Urinary bladder (tissue), 4 donors: ENCODE measurements around the gene PLBD1. TPM values are rescaled to one million over a fixed set of nuclear protein-coding genes. Genes with fewer than 3 reads are reported as not detected.

Experiments used
- DNase-seq: peaks from one replicate; pipeline ENCODE4 v3.0.0-alpha.2; 2015; ENCODE audit errors: extremely low spot score
- H3K27ac ChIP-seq: one replicate; pipeline ENCODE4 v1.5.1; 2013; ENCODE audit warnings: low read depth, mild to moderate bottlenecking, moderate library complexity
- H3K36me3 ChIP-seq: one replicate; pipeline ENCODE4 v1.6.1; 2013; ENCODE audit warnings: mild to moderate bottlenecking, moderate library complexity; ENCODE audit not compliant: insufficient read depth
- H3K4me1 ChIP-seq: one replicate; pipeline ENCODE4 v1.6.1; 2013; ENCODE audit warnings: mild to moderate bottlenecking, moderate library complexity; ENCODE audit not compliant: insufficient read depth
- H3K4me3 ChIP-seq: one replicate; pipeline ENCODE4 v1.5.1; 2013; ENCODE audit warnings: low read depth, low read length
- WGBS: extraction: QIAGEN DNeasy Blood & Tissue Kit; methylation state at CpG from one replicate; pipeline ENCODE4 v1.1.7; 2013; 5-methylcytosine and 5-hydroxymethylcytosine counted together
- polyA plus RNA-seq: library from polyadenylated mRNA; stranded (reverse); fragments of 200-250 nt; gene quantifications from one replicate; pipeline ENCODE4 v1.2.3, GENCODE V29; 2013
- total RNA-seq: library from RNA; depleted of rRNA; stranded (reverse); fragments of >200 nt; gene quantifications from one replicate; pipeline ENCODE4 v1.2.3, GENCODE V29; 2014
- donor health status: healthy with polysubstance abuse.
- donor health status: healthy.

The PLBD1 gene
- total and polyA plus RNA-seq, 2 donors, result 23.2 to 55.3 TPM

GRCh38 chr12:14588571-14588970, 20.9 kb upstream of the PLBD1 start:
- DNase-seq, result no peak
- no peaks in the 10 kb centered on the region for H3K4me1 ChIP-seq
- WGBS, result 86% methylated on average over 3 of the region's 3 CpGs

DNA sequence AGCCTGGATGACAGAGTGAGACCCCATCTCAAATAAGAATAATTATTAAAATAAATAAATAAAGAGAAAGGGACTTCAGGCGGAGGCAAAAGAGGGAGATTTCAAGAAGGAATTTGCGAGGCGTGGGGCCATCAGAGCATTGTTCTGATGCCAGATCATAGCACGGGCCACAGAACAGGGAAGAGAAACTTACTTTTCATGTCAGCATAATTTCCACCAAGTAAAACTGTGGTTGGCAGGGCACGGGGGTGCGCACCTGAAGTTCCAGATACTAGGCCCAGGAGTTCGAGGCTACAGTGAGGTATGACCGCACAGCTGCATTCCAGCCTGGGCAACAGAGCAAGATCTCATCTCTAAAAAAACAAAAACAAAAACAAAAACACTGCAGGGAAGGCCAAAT, 11.0 kb upstream of the PLBD1 start:
- no peaks in the 10 kb centered on the region for H3K4me1 ChIP-seq
- no peak for DNase-seq
- no peak overlapping the region for H3K4me3 ChIP-seq
- H3K36me3 ChIP-seq, result peaks cover 2% of the 10 kb centered on the region
- H3K27ac ChIP-seq, result no peak overlapping the region
- WGBS, result 94% methylated on average over 8 of the region's 8 CpGs

More at GRCh38 chr12:14588571-14588970, 20.9 kb upstream of the PLBD1 start:
- no peaks in the 10 kb centered on the region for H3K36me3 ChIP-seq
- H3K27ac ChIP-seq, result no peak overlapping the region
- H3K4me3 ChIP-seq, result no peak overlapping the region

DNA sequence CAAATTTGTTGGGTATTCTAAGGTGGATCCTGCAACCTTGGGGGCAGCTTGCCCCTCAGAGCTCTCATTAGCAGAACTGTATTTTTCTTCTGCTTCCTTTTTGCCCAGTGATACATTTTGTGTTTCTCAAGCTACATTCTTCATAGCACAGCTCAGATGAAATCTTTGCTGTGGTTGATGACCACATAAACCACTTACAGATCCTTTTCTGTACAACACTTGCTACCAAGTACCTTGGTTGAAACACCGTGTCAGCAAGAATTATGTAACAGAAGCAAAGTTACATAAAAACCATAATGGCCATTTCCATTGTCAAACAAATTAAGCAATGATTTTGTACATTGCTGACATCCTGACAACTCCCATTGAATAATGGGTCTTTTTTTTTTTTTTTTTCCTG, 9.7 kb upstream of the PLBD1 start:
- 78% methylated on average over 1 of the region's 1 CpG for WGBS
- DNase-seq, result no peak

GRCh38 chr12:14576896-14577295, 9.2 kb upstream of the PLBD1 start:
- WGBS, result 83% methylated on average over 8 of the region's 8 CpGs
- H3K4me3 ChIP-seq, result no peak overlapping the region
- no peak overlapping the region for H3K27ac ChIP-seq
- peaks cover 2% of the 10 kb centered on the region for H3K36me3 ChIP-seq
- no peak for DNase-seq
- H3K4me1 ChIP-seq, result no peaks in the 10 kb centered on the region

More for the DNA sequence above, 9.7 kb upstream of the PLBD1 start:
- no peak overlapping the region for H3K27ac ChIP-seq
- no peaks in the 10 kb centered on the region for H3K4me1 ChIP-seq
- H3K36me3 ChIP-seq, result peaks cover 2% of the 10 kb centered on the region
- H3K4me3 ChIP-seq, result no peak overlapping the region

GRCh38 chr12:14575585-14575984, 7.9 kb upstream of the PLBD1 start:
- peaks cover 2% of the 10 kb centered on the region for H3K36me3 ChIP-seq
- no peak overlapping the region for H3K27ac ChIP-seq
- no peaks in the 10 kb centered on the region for H3K4me1 ChIP-seq
- 100% methylated on average over 1 of the region's 1 CpG for WGBS
- no peak overlapping the region for H3K4me3 ChIP-seq
- no peak for DNase-seq

DNA sequence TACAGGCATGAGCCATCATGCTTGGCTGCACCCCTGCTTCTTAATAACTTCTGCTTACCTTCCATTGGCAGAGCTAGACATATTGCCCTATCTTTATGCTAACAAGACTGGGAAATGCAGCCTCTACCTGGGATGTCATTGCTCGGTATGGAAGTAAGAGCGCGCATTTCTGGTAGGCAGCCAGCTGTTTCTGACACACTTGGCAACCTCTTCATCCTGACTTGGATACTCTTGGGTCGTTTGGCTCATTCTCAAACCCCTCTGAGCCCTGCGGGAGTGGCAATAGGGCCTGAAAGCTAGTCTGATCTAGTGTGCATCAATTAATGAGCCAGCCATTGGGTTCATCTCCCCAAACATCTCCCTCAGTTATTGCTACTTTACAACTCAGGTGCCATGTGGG, 5.4 kb upstream of the PLBD1 start:
- H3K36me3 ChIP-seq, result peaks cover 2% of the 10 kb centered on the region
- WGBS, result 77% methylated on average over 5 of the region's 5 CpGs

DNA sequence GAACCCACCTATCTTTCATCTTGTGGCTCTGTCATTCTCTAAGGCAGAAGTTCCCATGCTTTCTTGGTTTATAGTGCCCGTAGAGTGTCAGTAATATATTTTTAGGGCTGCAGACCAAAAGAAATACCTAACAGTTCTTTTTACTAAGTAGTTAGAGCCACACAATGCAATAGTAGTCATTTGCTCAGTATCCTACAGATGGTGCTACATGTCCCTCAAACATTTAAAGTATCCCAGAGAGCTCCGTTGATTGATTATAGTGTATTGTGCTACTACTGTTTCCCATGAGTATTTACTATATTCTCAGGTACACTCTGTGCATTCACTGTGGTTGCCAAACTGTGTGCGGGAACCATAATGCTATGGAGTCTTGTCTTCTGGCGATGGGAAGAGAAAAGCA, 4.7 kb upstream of the PLBD1 start:
- H3K27ac ChIP-seq, result no peak overlapping the region
- H3K36me3 ChIP-seq, result peaks cover 2% of the 10 kb centered on the region
- H3K4me3 ChIP-seq, result no peak overlapping the region
- WGBS, result 87% methylated on average over 4 of the region's 4 CpGs
- DNase-seq, result no peak
- no peaks in the 10 kb centered on the region for H3K4me1 ChIP-seq

More for the DNA sequence above, 5.4 kb upstream of the PLBD1 start:
- Histone ChIP-seq H3K4me1 (no peaks in the 10 kb centered on the region), H3K27ac (no peak overlapping the region), H3K4me3 (no peak overlapping the region)
- DNase-seq, result no peak

DNA sequence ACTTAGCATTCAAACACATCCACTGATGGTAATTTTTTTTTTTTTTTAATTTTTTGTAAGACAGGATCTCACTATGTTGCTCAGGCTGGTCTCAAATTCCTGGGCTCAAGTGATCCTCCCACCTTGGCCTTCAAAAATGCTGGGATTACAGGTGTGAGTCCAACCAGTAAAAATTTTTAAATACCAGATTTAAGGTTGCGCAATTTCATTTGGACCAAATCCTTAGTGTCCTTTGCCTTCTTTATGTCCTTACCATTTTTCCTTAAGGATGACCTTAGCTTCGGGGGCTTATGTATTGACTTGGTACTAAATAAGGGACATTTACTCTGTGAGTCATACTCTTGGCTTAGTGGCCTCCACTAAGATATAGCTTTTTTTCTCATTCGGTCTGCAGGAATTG, 4.1 kb upstream of the PLBD1 start:
- DNase-seq, result no peak
- H3K4me3 ChIP-seq, result no peak overlapping the region
- 89% methylated on average over 3 of the region's 3 CpGs for WGBS
- H3K4me1 ChIP-seq, result no peaks in the 10 kb centered on the region
- no peaks in the 10 kb centered on the region for H3K36me3 ChIP-seq
- H3K27ac ChIP-seq, result no peak overlapping the region

- H3K36me3 ChIP-seq, result no peaks in the 10 kb centered on the region
- H3K27ac ChIP-seq, result no peak overlapping the region
- 98% methylated on average over 1 of the region's 1 CpG for WGBS
- no peaks in the 10 kb centered on the region for H3K4me1 ChIP-seq
- DNase-seq, result no peak
- no peak overlapping the region for H3K4me3 ChIP-seq
Observed at GRCh38 chr12:14570231-14570630, 2.5 kb upstream of the PLBD1 start.

DNA sequence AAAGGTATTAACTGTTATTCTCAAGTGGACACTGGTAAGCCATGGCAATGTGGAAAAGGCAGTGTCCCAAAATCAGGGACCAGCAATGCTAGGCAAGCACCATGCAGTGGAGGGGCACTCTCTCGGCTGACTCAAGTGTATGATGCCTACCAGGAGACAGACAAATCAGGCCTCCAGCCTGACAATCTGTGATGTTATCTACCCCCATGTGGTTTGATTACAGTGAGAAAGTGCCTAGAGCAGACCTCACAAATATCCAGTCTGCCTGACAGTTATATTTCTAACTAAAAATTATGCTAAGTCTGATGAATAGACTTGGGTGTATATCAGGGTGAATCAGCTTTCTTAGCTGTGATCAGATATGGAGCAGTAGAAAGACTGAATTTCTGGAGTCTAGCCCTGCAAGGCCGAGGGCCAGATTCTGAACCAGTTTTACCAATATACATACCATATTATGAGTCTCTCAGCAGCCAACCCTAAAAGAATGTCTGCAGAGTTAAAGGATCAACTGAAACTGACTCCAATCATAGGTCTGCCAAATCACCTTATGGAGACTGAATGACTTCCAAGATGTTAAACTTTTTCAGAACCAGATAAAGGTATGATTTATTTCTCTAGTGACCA, 3.2 kb downstream of the PLBD1 start:
- Histone ChIP-seq H3K36me3 (no peaks in the 10 kb centered on the region), H3K4me1 (no peaks in the 10 kb centered on the region), H3K4me3 (no peak overlapping the region), H3K27ac (no peak overlapping the region)
- WGBS, result 72% methylated on average over 2 of the region's 2 CpGs
- no peak for DNase-seq

- H3K4me1 ChIP-seq, result no peaks in the 10 kb centered on the region
- H3K36me3 ChIP-seq, result no peaks in the 10 kb centered on the region
- no peak overlapping the region for H3K4me3 ChIP-seq
- no peak for DNase-seq
- H3K27ac ChIP-seq, result no peak overlapping the region
- whole genome bisulfite sequencing, result 62% methylated on average over 4 of the region's 4 CpGs
Observed at GRCh38 chr12:14563046-14563445, 4.6 kb downstream of the PLBD1 start.

DNA sequence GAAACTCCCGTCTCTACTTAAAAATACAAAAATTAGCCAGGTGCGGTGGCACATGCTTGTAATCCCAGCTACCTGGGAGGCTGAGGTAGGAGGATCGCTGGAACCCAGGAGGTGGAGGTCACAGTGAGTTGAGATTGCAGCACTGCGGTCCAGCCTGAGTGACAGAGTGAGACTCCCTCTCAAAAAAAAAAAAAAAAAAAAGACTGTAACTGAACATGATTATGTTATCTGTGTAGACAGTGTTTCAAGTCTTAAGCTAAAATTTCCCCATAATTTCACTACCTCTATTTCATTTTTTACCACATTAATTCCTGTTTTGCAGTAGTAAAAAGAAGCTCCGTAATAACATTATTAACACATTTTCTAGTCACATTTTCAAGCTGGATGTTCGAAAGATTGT, 5.4 kb downstream of the PLBD1 start:
- no peak overlapping the region for H3K27ac ChIP-seq
- H3K4me1 ChIP-seq, result no peaks in the 10 kb centered on the region
- H3K4me3 ChIP-seq, result no peak overlapping the region
- WGBS, result 93% methylated on average over 6 of the region's 6 CpGs
- no peaks in the 10 kb centered on the region for H3K36me3 ChIP-seq
- DNase-seq, result no peak

GRCh38 chr12:14561677-14562238, 5.9 kb downstream of the PLBD1 start:
- Histone ChIP-seq H3K27ac (no peak overlapping the region), H3K36me3 (no peaks in the 10 kb centered on the region), H3K4me3 (no peak overlapping the region), H3K4me1 (no peaks in the 10 kb centered on the region)
- 93% methylated on average over 9 of the region's 9 CpGs for WGBS
- no peak for DNase-seq

- Histone ChIP-seq H3K4me1 (no peaks in the 10 kb centered on the region), H3K4me3 (no peak overlapping the region), H3K36me3 (no peaks in the 10 kb centered on the region), H3K27ac (no peak overlapping the region)
- WGBS, result 72% methylated on average over 6 of the region's 6 CpGs
- no peak for DNase-seq
Observed at GRCh38 chr12:14560904-14561574, 6.6 kb downstream of the PLBD1 start.
